GM18517 (cell line): ENCODE data around the gene CHRM5.
A peak's percentile ranks its signal among the peaks of the same experiment; 100 is the strongest.

ENCODE experiments used
- ATAC-seq: cut with Tn5 transposase; IDR thresholded peaks from one replicate; pipeline ENCODE4 v1.9.1; 2021; ENCODE audit warnings: mild to moderate bottlenecking, moderate library complexity; ENCODE audit not compliant: unreplicated experiment

Gene CHRM5

GRCh38 chr15:34084086-34084485 is 115.8 kb downstream of the CHRM5 start:
- no peak for ATAC-seq

- ATAC-seq, result no peak
Observed at GRCh38 chr15:34085746-34086145, 117.4 kb downstream of the CHRM5 start.

GRCh38 chr15:34099914-34100313 is 131.6 kb downstream of the CHRM5 start:
- ATAC-seq, result no peak

- peak; percentile 97 for ATAC-seq
Observed at GRCh38 chr15:34101366-34102174, 133.3 kb downstream of the CHRM5 start, which contains the start of the genes EMC7 and PGBD4. TSS of gene EMC7 (minus strand) at chr15:34101862. CDS start at chr15:34101839, 23 bp downstream. TSS of gene PGBD4 (plus strand) at chr15:34102083. CDS start at chr15:34102532, 449 bp downstream.

GRCh38 chr15:34102175-34102925 is 134.1 kb downstream of the CHRM5 start:
- ATAC-seq, result peak; percentile 29

GRCh38 chr15:34106423-34106822 is 138.1 kb downstream of the CHRM5 start:
- ATAC-seq, result no peak

GRCh38 chr15:34107315-34107714 is 139.0 kb downstream of the CHRM5 start:
- ATAC-seq, result no peak

- no peak for ATAC-seq
Observed at GRCh38 chr15:34109797-34110663, 141.7 kb downstream of the CHRM5 start.

GRCh38 chr15:34111488-34111887 is 143.2 kb downstream of the CHRM5 start:
- ATAC-seq, result no peak

GRCh38 chr15:34114215-34114614 is 145.9 kb downstream of the CHRM5 start:
- no peak for ATAC-seq

- no peak for ATAC-seq
Observed at GRCh38 chr15:34114739-34115138, 146.4 kb downstream of the CHRM5 start.

GRCh38 chr15:34116620-34117019 is 148.3 kb downstream of the CHRM5 start:
- ATAC-seq, result no peak
